Activated CD4-positive, CD25-positive, alpha-beta regulatory T cell treated with anti-CD3 and anti-CD28 coated beads, Interleukin-2, amount 50 U/mL, for 16 hours (primary cell): Measurements from ENCODE around the gene ADAM11.

Experiments used
- DNase-seq: peaks from one replicate; pipeline ENCODE4 v3.0.0-alpha.2; 2020; ENCODE audit warnings: low read depth, low spot score

ADAM11 gene

DNA sequence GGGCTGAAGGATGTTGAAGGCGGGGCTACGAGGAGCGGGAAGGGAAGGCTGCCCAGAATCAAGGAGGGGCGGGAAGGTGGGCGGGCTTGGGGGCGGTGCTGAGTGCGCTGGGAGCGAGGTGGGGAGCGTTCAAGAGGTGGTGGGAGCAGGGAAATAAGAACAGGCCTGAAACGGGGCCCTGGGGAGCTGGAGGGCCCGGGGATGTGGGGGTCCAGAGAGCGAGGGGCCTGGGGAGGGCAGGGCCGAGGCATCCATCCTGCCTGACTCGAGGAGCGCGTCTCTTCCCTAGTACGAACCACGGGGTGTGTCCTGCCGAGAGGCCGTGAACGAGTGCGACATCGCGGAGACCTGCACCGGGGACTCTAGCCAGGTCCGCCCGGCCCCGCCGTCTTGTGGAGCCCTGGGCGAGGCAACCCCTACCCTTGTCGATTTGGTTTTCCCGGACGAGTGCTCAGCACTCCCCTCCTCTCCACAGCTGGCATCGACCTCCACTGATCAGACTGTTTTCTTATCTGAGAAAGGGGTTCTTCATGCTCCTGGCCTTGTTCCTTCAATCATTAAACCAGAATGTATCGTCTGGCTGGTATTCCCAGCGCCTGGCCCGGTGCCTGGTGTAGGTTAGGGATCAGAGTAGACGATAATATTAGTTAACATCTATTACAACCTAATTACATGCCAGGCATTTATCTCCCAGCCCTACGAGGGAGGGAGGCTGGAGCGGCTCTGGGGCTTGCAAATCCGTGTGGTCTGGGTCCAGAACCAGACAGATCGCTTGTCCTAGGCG lies 17.2 kb downstream of the ADAM11 start:
- DNase-seq, result no peak

DNA sequence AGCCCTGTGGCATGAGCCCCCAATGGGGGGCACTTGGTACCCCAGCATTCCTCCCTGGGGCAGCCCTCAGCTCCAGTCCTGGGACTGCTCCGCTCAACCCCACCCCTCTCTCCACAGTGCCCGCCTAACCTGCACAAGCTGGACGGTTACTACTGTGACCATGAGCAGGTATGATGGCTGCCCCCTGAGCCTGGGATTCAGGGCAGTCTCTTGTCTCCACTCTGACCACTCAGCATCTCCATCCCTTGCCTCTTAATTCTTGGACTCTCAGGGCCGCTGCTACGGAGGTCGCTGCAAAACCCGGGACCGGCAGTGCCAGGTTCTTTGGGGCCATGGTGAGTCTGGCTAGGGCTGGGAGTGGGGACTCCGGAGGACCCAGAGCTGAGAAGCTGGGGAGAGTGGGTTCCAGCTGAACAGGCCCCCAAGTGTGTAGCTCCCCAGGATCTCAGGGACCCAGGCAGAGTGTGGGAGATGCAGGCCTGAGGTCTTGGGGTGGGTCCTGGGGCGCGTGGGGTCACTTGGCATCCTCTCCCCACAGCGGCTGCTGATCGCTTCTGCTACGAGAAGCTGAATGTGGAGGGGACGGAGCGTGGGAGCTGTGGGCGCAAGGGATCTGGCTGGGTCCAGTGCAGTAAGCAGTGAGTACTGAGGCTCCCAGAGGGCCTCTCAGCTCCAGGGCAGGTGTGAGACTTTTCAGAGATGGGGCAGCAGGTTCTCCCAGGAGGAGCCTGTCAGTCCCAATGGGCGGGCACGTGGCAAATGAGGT lies 18.0 kb downstream of the ADAM11 start:
- no peak for DNase-seq

DNA sequence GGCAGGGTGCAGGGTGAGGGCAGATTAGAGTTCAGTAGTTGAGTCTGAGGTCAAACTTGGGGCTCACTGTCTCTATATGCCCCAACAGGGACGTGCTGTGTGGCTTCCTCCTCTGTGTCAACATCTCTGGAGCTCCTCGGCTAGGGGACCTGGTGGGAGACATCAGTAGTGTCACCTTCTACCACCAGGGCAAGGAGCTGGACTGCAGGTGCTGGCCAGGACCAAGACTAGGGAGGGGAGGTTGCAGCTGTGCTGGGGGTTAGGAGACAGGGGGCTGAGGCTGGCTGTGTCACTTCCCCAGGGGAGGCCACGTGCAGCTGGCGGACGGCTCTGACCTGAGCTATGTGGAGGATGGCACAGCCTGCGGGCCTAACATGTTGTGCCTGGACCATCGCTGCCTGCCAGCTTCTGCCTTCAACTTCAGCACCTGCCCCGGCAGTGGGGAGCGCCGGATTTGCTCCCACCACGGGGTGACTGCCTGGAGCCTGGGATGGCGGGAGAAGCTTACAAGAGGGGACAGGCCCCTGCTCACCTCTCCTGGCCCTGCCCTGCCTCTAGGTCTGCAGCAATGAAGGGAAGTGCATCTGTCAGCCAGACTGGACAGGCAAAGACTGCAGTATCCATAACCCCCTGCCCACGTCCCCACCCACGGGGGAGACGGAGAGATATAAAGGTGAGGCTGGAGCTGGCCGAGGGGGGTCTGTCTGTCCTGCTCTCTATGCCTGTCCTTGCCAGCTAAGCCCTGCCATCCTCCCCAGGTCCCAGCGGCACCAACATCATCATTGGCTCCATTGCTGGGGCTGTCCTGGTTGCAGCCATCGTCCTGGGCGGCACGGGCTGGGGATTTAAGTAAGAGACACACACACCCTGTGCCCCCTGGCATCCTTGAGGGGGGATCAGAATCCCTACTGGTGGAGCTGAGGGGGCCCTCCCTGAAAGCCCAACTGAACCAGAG lies 18.9 kb downstream of the ADAM11 start:
- no peak for DNase-seq

DNA sequence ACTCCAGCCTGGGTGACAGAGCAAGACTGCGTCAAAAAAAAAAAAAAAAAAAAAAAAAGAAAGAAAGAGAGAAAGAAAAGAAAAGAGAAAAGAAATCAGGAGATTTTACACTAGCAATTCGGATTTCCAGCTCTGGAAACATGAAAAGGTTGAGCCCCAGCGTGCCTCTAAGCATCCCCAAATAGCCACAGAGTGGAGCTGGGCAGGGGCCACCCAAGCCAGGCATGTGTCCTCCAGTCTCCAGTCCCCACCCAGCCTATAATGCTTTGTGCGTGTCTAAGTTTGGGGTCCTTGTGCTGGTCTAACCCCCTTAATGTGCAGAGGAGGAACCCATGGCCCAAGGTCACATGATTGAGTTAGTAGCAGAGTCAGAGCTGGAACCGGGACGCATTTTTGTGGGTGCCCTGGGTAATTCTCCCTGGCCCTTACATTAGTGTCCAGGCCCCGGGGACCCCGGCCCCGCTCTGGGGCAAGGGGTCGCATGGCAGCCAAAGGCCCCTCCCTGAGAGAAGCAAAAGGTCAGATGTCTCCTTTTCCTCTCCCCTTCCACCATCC lies 19.9 kb downstream of the ADAM11 start:
- no peak for DNase-seq

- DNase-seq, result peak; percentile 57
These were observed 20.6 kb downstream of the ADAM11 start for GRCh38 chr17:44779211-44780025.

DNA sequence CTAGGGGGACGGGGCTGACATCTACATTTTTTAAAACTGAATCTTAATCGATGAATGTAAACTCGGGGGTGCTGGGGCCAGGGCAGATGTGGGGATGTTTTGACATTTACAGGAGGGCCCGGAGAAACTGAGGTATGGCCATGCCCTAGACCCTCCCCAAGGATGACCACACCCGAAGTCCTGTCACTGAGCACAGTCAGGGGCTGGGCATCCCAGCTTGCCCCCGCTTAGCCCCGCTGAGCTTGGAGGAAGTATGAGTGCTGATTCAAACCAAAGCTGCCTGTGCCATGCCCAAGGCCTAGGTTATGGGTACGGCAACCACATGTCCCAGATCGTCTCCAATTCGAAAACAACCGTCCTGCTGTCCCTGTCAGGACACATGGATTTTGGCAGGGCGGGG lies 21.4 kb downstream of the ADAM11 start:
- no peak for DNase-seq

DNA sequence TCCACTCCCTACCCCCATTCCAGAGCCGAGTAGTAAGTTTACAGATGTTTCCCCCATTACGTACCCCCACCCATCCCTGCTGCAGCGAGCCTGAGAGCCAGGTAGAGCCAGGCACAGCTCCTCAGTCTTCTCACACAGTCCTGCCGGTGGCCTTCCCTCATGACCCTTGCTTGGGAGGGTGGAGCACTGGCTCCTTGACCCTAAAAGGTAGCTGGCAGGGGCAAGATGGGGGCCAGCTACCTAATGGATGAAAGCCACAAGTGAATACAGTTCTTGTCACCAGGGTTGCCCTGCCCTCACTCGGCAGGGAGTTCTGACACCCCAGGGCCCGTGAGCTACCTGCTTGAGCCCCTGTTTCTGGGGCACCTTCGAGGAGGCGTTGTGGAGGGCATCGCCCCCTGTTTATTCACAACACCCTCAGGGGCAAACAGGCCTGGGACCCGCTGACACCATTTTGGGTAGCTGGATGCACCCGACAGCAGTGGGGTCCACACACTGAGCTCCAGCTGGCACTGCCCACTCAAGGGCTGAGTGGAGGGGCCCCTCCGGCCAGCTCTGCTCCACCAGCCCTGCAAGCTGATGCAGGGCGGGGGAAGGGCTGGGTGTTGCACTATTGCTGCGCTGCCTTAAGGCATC lies 22.2 kb downstream of the ADAM11 start:
- no peak for DNase-seq

- DNase-seq, result no peak
These were observed 22.9 kb downstream of the ADAM11 start for GRCh38 chr17:44781551-44782325.

DNA sequence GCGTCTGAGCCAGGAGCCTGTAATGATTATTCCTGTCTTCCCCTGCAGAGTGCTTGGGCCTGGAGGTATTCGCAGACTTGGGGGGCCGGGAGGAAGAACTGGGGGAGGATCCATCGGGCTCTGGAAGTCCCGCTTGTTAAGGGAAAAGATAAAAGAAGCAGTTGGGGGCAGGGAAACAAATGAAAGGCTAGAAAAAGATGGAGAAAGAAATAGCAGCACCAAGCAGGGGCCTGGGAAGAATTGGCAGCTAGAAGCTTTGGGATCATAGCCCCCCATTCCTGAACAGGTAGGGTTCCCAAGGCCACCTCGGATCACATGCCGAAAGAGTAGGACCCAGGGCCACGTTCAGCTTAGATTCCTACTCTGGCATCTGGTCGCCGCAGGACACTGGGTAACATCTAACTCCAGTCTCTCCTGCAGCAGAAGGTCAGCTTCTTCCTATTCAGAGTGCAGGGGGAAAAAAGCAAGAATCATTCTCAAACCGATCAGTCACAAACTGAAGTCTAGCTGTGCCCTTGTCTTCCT lies 23.6 kb downstream of the ADAM11 start:
- DNase-seq, result no peak

GRCh38 chr17:44785921-44786320 lies 27.1 kb downstream of the ADAM11 start:
- DNase-seq, result no peak

DNA sequence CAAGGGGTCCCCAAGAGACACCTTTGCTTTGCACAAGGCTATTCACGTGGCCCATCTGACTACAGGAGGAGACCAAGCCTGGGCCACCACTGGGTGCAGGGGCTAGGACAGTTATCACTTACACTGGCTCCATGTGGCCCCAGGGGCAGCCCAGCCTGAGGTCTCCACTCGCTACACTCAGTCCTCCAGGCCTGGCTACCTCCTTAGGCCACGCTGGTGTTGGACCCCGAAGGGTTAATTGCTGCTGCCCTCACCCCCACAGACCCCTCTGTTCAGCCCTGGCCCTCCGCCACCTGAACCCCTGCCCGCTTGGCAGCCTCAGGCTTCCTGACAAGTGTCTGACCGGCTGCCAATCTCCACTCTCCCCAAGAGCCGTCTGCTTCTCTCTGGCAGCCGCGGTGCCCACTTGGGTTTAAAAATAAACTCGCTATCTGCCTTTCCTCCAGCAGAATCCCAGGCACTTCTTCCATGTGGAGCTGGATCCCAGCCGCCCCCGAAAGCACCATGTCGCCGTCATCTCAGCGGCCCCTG lies 27.8 kb downstream of the ADAM11 start:
- DNase-seq, result no peak

DNA sequence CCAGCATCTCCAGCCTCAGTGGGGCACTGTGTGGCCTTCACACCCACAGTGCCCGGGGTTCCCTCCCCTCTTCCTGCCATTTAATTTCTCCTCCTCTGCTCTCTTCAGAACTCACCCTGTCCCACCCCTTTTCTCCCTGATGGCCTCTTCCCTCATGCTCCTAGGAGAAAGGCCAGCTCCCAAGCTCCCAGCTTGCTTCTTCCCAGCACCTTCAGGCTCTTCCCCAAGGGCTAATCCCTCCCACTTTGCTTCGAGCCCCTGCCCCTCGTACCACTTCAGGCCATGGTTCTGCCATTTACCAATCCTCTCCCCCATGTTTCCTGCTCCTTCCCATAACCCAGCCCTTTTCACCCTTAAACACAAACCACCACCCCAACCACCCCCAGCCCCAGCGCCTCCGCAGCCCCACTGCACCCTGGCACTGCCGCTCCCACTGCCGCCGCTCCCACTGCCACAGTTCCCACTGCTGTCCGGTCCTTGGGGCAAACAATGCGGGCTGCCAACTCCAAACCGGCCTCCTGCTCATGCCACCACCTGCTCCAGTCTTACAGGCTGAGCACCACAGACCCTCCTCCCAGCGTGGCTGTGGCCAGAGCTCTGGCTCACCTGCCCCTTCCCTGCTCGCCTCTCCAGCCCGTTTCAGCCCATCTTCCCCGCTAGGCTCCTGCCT lies 28.6 kb downstream of the ADAM11 start:
- DNase-seq, result no peak

DNA sequence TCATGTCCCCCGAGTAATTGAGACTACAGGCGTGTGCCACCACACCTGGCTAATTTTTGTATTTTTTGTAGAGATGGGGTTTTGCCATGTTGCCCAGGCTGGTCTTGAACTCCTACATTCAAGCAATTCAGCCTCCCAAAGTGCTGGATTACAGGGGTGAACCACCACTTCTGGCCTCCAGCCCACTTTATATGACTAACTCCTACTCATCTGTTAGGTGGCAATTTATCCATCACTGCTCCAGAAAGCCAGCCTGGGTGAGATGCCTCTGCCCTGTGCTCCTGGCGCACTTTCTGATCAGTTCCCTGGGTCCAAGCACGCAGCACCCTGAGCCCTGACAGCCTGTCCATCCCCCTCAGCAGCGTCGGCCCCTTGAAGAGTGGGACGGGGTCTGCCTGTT lies 29.4 kb downstream of the ADAM11 start:
- DNase-seq, result no peak

DNA sequence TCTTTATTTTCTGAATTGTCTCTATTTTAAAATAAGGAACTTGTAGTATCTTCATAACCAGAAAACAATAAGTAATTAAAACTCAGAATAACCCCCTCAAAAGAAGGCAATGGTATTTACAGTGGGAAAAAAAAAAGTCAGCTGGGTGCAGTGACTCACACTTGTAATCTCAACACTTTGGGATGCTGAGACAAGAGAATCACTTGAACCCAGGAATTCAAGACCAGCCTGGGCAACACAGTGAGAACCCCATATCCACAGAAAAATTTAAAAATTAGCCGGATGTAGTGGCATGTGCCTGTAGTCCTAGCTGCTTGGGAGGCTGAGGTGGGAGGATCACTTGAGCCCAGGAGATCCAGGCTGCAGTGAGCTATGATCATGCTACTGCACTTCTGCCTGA lies 33.5 kb downstream of the ADAM11 start:
- no peak for DNase-seq

DNA sequence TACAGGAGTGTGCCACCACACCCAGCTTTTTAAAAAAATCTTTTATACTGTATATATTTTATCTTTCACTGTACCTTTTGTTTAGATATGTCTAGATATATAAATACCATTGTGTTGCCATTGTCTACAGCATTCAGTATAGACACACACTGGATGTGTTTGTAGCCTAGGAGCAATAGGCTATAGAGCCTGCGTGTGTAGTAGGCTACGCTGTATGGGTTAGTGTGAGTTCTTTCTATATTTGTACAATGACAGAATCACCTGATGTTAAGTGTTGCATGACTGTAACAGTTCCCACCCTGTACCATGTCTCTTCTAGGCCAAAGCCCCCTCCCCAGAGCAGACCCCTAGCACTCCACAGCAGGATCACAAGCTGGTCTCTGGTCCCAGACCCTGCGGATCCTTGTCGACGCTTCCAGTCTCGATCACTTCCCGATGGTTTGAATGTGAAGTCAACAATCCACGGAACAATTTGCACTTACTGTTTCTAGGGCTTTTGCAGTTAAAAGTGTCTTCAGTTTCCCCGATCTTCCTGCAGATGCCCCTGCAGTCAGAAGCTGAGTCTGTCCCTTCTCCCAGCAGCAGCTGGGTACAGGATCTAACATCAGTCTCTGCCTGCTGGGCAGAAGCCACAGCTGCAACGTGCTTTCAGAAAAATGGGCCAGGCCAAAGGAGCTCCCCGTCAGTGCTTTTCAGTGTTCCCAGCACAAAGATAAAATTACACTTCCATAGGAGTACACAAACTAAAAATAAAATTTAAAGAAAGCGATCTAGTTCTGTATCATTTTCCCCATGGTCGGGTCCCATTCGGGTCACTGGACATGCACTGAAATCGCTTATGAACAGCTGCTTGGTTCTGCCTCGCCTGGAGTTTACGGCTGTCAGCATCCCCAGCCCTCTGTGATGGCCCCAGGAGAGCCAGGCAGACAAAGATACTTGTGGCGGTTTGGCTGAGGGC lies 35.4 kb downstream of the ADAM11 start:
- DNase-seq, result no peak

DNA sequence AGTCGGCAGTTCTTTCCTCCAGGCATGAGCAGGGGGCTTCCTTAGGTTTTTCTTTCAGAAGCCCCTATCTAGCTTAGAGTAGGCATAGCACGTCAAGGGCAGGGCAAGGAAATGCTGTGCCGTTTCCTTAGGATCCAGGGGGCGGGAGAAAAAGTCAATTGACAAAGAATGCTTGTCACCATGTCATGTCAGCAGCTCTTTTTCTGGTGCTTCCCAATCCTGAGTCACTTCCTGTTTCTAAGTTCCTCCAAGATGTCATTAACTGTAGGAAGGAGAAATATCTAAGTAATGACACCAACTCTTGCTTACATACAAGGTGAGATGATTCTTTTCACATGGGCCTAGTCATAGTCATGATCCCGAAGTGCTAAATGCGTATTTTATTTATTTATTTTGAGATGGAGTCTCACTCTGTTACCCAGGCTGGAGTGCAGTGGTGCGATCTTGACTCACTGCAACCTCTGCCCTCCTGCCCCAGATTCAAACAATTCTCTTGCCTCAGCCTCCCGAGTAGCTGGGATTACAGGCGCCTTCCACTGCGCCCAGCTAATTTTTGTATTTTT lies 36.1 kb downstream of the ADAM11 start:
- DNase-seq, result no peak

GRCh38 chr17:44795421-44795820 lies 36.6 kb downstream of the ADAM11 start:
- DNase-seq, result no peak
